IPS-NIHi11 (cell line): ENCODE measurements around the gene PFN3.

Experiments
- DNase-seq: peaks from one replicate; pipeline ENCODE4 v3.0.0; 2012; ENCODE audit warnings: mixed read lengths, low spot score

The PFN3 gene

GRCh38 chr5:177437623-177438022, 37.2 kb upstream of the PFN3 start:
- DNase-seq, result no peak

- DNase-seq, result no peak
Measured at GRCh38 chr5:177435847-177436536, 35.5 kb upstream of the PFN3 start.

- DNase-seq, result no peak
Measured at GRCh38 chr5:177434942-177435738, 34.7 kb upstream of the PFN3 start.

GRCh38 chr5:177434437-177434836, 34.0 kb upstream of the PFN3 start:
- no peak for DNase-seq

- no peak for DNase-seq
Measured at GRCh38 chr5:177433658-177434217, 33.3 kb upstream of the PFN3 start.

- DNase-seq, result no peak
Measured at GRCh38 chr5:177432839-177433657, 32.6 kb upstream of the PFN3 start.

GRCh38 chr5:177432143-177432838, 31.8 kb upstream of the PFN3 start:
- DNase-seq, result no peak

GRCh38 chr5:177431317-177432142, 31.1 kb upstream of the PFN3 start:
- DNase-seq, result no peak

GRCh38 chr5:177430972-177431316, 30.5 kb upstream of the PFN3 start:
- DNase-seq, result no peak

GRCh38 chr5:177430140-177430951, 29.9 kb upstream of the PFN3 start:
- no peak for DNase-seq

- DNase-seq, result no peak
Measured at GRCh38 chr5:177429248-177430040, 29.0 kb upstream of the PFN3 start.

- no peak for DNase-seq
Measured at GRCh38 chr5:177428574-177429217, 28.2 kb upstream of the PFN3 start.

GRCh38 chr5:177427919-177428573, 27.6 kb upstream of the PFN3 start:
- DNase-seq, result no peak

- no peak for DNase-seq
Measured at GRCh38 chr5:177427211-177427822, 26.9 kb upstream of the PFN3 start.

GRCh38 chr5:177426566-177427210, 26.2 kb upstream of the PFN3 start, which contains the start of gene GRK6:
GRK6 (plus strand) TSS chr5:177426676; CDS start chr5:177426846, 170 bp downstream.
- peak; percentile 100 for DNase-seq

- DNase-seq, result peak; percentile 96
Measured at GRCh38 chr5:177425801-177426565, 25.5 kb upstream of the PFN3 start.
